Measurements from ENCODE around the gene OSMR. TPM values are rescaled to one million over a fixed set of nuclear protein-coding genes. Genes with fewer than 3 reads are reported as not detected.

OSMR gene
- total RNA-seq, 4 donors from 2014 or later: 32.5 to 52.6 (median 42.6) TPM

GRCh38 chr5:38835887-38836286, 9.9 kb upstream of the OSMR start:
- Histone ChIP-seq H3K27ac (no peak overlapping the region), H3K27me3 (no peaks in the 10 kb centered on the region), H3K4me1 (peaks cover 0 to 12% (median 0%) of the 10 kb centered on the region in 3 donors), H3K4me3 (no peak overlapping the region), H3K36me3 (no peaks in the 10 kb centered on the region), H3K9me3 (no peaks in the 10 kb centered on the region)
- WGBS, 2 donors (ENCODE audit: low coverage in 1 of 2): 31 to 60% methylated on average over 1 to 2 of the region's 2 CpGs
- TF ChIP-seq POLR2A (IDR thresholded peaks at IDR 0.05) (no peak), EP300 (IDR thresholded peaks at IDR 0.05) (no peak), POLR2AphosphoS5 (IDR thresholded peaks at IDR 0.05) (no peak), CTCF (IDR thresholded peaks at IDR 0.05) (no peak)
- peak; percentile 67 for ATAC-seq

GRCh38 chr5:38837416-38837815, 8.4 kb upstream of the OSMR start:
- no peaks in the 10 kb centered on the region for H3K27me3 ChIP-seq
- TF ChIP-seq POLR2AphosphoS5 (IDR thresholded peaks at IDR 0.05): no peak
- no peak for TF ChIP-seq POLR2A (IDR thresholded peaks at IDR 0.05)
- TF ChIP-seq CTCF (IDR thresholded peaks at IDR 0.05): no peak
- no peak for TF ChIP-seq EP300 (IDR thresholded peaks at IDR 0.05)
- no peaks in the 10 kb centered on the region for H3K9me3 ChIP-seq
- no peak overlapping the region for H3K27ac ChIP-seq
- 71 to 73% methylated on average over 2 of the region's 2 CpGs for WGBS, 2 donors (ENCODE audit: low coverage in 1 of 2)
- H3K4me3 ChIP-seq: no peak overlapping the region
- ATAC-seq: no peak
- peaks cover 0 to 6% (median 0%) of the 10 kb centered on the region in 3 donors for H3K4me1 ChIP-seq
- H3K36me3 ChIP-seq: no peaks in the 10 kb centered on the region

GRCh38 chr5:38837932-38838331, 7.9 kb upstream of the OSMR start:
- Histone ChIP-seq H3K27me3 (no peaks in the 10 kb centered on the region), H3K27ac (no peak overlapping the region), H3K4me1 (peaks cover 0 to 6% (median 0%) of the 10 kb centered on the region in 3 donors), H3K4me3 (no peak overlapping the region), H3K9me3 (no peaks in the 10 kb centered on the region), H3K36me3 (no peaks in the 10 kb centered on the region)
- 67 to 93% methylated on average over 2 of the region's 2 CpGs for WGBS, 2 donors (ENCODE audit: low coverage in 1 of 2)
- ATAC-seq: no peak
- TF ChIP-seq POLR2AphosphoS5 (IDR thresholded peaks at IDR 0.05): no peak

- H3K27ac ChIP-seq: no peak overlapping the region
- no peak for ATAC-seq
- H3K36me3 ChIP-seq: no peaks in the 10 kb centered on the region
- H3K9me3 ChIP-seq: no peaks in the 10 kb centered on the region
- TF ChIP-seq POLR2AphosphoS5 (IDR thresholded peaks at IDR 0.05) (no peak), POLR2A (IDR thresholded peaks at IDR 0.05) (no peak), EP300 (IDR thresholded peaks at IDR 0.05) (no peak), CTCF (IDR thresholded peaks at IDR 0.05) (no peak)
- WGBS, 2 donors (ENCODE audit: low coverage in 1 of 2): 80% methylated on average over 1 of the region's 1 CpG; no CpG with 5 or more reads in 1 of the 2 donors
- H3K4me3 ChIP-seq: no peak overlapping the region
- H3K4me1 ChIP-seq: peaks cover 0 to 43% (median 0%) of the 10 kb centered on the region in 3 donors
- no peaks in the 10 kb centered on the region for H3K27me3 ChIP-seq
Observed at GRCh38 chr5:38843665-38844064, 2.1 kb upstream of the OSMR start.

- WGBS, 2 donors (ENCODE audit: low coverage in 1 of 2): 16 to 24% methylated on average over 12 of the region's 24 CpGs
- TF ChIP-seq POLR2AphosphoS5 (IDR thresholded peaks at IDR 0.05) (no peak), EP300 (IDR thresholded peaks at IDR 0.05) (no peak), CTCF (IDR thresholded peaks at IDR 0.05) (no peak)
- Histone ChIP-seq H3K9me3 (no peaks in the 10 kb centered on the region), H3K27ac (peak overlapping the region; percentile 88 to 97 (median 93)), H3K4me1 (peaks cover 0 to 54% (median 0%) of the 10 kb centered on the region in 3 donors), H3K4me3 (peak overlapping the region; percentile 81 to 86), H3K36me3 (peaks cover 0 to 4% of the 10 kb centered on the region in 2 donors), H3K27me3 (no peaks in the 10 kb centered on the region)
- ATAC-seq: no peak
Observed at GRCh38 chr5:38846379-38847011, 683 bp downstream of the OSMR start.

All from gastroesophageal sphincter (tissue), 4 donors.